Neuron (in vitro differentiated cells): ENCODE results near the gene ARHGAP24.
"Not testable (repeated sequence)": the region's sequence is repeated elsewhere in the genome, so short reads cannot be mapped to it uniquely, and the experiment has no call there.

Experiments
- H2AFZ ChIP-seq: one replicate; pipeline ENCODE4 v1.6.1; 2013; ENCODE audit warnings: low read depth, mild to moderate bottlenecking, inconsistent platforms, low read length, moderate library complexity
- H3K27me3 ChIP-seq: one replicate; pipeline ENCODE4 v1.6.1; 2013; ENCODE audit warnings: low read length; ENCODE audit not compliant: insufficient read depth
- H3K36me3 ChIP-seq: one replicate; pipeline ENCODE4 v1.6.1; 2013; ENCODE audit warnings: low read length; ENCODE audit not compliant: insufficient read depth
- H3K4me1 ChIP-seq: one replicate; pipeline ENCODE4 v1.6.1; 2013; ENCODE audit warnings: low read length; ENCODE audit not compliant: insufficient read depth
- H3K4me3 ChIP-seq: 2 replicates; pipeline ENCODE4 v1.5.1; 2013; ENCODE audit warnings: mild to moderate bottlenecking, low read length, moderate library complexity
- H3K9me3 ChIP-seq: one replicate; pipeline ENCODE4 v1.6.1; 2013; ENCODE audit warnings: low read length

ARHGAP24 gene

GRCh38 chr4:85961887-85962286 is 486.9 kb downstream of the ARHGAP24 start:
- Histone ChIP-seq H3K4me1 (no peaks in the 10 kb centered on the region), H3K36me3 (no peaks in the 10 kb centered on the region), H2AFZ (no peak overlapping the region), H3K27me3 (no peaks in the 10 kb centered on the region), H3K9me3 (no peaks in the 10 kb centered on the region), H3K4me3 (no peak overlapping the region)

DNA sequence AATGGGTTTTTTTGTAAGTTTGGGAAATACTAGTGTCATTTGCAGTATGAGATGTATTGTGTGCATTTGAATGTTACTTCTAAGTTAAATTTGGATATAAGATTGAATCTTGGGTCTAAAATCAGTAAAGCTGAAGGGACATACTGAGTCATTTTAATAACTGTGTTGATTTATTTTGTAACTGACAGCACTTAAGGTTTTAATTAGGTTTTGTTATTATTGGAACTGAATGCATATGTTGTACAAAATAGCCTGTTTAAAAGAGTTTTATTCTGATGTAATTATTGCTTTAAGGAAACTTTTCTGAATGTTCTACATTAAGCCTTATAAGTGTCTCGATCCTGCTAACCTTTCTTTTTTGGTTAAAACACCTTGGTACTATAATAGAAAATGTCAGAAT is 488.3 kb downstream of the ARHGAP24 start:
- Histone ChIP-seq H3K9me3 (no peaks in the 10 kb centered on the region), H3K4me1 (no peaks in the 10 kb centered on the region), H2AFZ (no peak overlapping the region), H3K4me3 (no peak overlapping the region), H3K36me3 (no peaks in the 10 kb centered on the region), H3K27me3 (no peaks in the 10 kb centered on the region)

- Histone ChIP-seq H3K27me3 (no peaks in the 10 kb centered on the region), H3K4me3 (no peak overlapping the region), H3K4me1 (no peaks in the 10 kb centered on the region), H3K9me3 (no peaks in the 10 kb centered on the region), H2AFZ (no peak overlapping the region), H3K36me3 (no peaks in the 10 kb centered on the region)
These were observed 489.3 kb downstream of the ARHGAP24 start for GRCh38 chr4:85964298-85964697.

- not testable (repeated sequence) for H3K27me3 ChIP-seq, H3K36me3 ChIP-seq, H3K4me3 ChIP-seq, H3K4me1 ChIP-seq, H2AFZ ChIP-seq, H3K9me3 ChIP-seq
These were observed 490.1 kb downstream of the ARHGAP24 start for GRCh38 chr4:85965017-85965416.

- no peak overlapping the region for H3K4me3 ChIP-seq
- no peak overlapping the region for H2AFZ ChIP-seq
- H3K9me3 ChIP-seq: no peaks in the 10 kb centered on the region
These were observed 490.6 kb downstream of the ARHGAP24 start for GRCh38 chr4:85965529-85965928.

GRCh38 chr4:85966373-85966772 is 491.4 kb downstream of the ARHGAP24 start:
- no peaks in the 10 kb centered on the region for H3K9me3 ChIP-seq
- H3K4me3 ChIP-seq: no peak overlapping the region
- H3K4me1 ChIP-seq: no peaks in the 10 kb centered on the region
- H3K27me3 ChIP-seq: no peaks in the 10 kb centered on the region
- H3K36me3 ChIP-seq: no peaks in the 10 kb centered on the region
- H2AFZ ChIP-seq: no peak overlapping the region

More at GRCh38 chr4:85965529-85965928, 490.6 kb downstream of the ARHGAP24 start:
- H3K27me3 ChIP-seq: no peaks in the 10 kb centered on the region
- H3K36me3 ChIP-seq: no peaks in the 10 kb centered on the region
- no peaks in the 10 kb centered on the region for H3K4me1 ChIP-seq

DNA sequence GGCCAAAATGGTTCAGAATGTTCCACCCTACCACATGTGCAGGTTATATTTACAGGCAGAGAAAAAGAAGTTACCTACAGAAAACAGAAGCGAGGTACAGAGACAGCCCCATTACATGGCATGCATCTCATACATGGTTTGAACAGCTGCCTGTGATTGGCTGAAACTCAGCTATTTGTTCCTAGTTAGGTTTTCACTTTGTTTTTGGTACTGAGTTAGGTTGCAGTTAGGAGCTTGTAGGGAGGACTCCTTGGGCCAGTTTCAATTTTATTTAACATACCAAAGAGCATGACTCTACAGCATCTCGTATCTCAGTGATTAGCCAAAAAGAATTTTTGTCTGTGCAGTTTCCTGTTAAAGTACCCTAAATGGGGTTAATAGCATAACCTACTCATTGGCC is 492.9 kb downstream of the ARHGAP24 start:
- no peaks in the 10 kb centered on the region for H3K9me3 ChIP-seq
- H3K27me3 ChIP-seq: no peaks in the 10 kb centered on the region
- no peak overlapping the region for H3K4me3 ChIP-seq
- no peak overlapping the region for H2AFZ ChIP-seq
- no peaks in the 10 kb centered on the region for H3K36me3 ChIP-seq
- H3K4me1 ChIP-seq: no peaks in the 10 kb centered on the region

DNA sequence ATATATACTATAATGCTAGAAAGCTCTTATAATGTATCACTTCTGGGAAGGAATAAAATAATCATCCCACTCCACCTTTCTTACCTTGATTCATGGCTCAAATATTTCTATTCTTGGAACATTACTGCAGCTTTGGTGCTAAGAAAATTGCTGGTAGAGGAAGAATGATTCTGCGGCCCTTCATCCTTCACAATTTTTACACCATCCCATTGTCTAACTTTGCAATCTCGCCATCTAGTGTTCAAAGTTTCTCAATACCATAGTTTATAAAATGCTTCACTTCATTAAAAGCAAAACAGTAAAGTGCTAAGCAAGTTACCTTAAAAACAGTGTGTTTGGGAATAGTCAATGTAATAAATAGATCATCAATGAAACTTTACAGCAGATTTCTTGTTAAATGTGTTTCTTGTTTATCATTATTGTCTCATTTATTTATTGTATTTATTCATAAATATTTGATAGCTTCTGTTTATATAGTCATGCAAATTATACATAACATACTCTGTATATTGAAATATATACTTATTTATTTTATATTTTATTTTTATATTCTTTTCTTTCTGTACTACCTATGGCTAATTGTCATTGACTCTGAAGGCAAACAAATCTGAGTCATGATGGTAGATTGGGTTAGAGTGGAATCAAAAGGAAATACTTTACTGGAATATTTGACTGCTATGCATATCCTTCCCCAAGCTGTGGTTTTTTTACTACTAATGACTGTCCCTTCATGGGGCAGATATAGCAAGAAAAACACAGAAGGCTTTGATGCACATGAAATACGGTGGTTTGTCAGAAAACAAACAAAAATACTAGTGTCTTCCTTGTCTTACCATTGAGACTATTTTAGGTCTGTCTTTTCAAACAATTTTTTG is 494.2 kb downstream of the ARHGAP24 start:
- no peak overlapping the region for H2AFZ ChIP-seq
- no peaks in the 10 kb centered on the region for H3K4me1 ChIP-seq
- H3K9me3 ChIP-seq: no peaks in the 10 kb centered on the region
- H3K4me3 ChIP-seq: no peak overlapping the region
- no peaks in the 10 kb centered on the region for H3K27me3 ChIP-seq
- H3K36me3 ChIP-seq: no peaks in the 10 kb centered on the region

DNA sequence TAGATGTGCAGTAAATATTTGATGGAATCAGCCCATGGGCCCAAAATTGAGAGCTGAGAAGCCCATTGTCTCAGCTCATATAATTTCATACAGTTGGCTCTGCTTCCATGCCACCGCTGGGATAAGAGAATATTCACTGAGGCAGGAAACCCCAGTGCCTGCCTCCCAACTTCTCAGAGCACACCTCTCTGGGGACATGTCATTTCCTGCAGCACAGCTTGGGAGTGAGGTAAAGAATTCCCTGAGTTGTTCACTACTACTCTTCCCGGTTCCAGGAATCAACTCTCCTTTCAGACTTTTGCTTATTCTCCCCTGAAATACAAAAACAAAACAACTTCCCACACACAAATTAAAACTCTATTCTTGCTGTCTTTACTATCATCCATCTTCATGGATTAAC is 495.6 kb downstream of the ARHGAP24 start:
- H3K4me1 ChIP-seq: no peaks in the 10 kb centered on the region
- no peaks in the 10 kb centered on the region for H3K36me3 ChIP-seq
- no peaks in the 10 kb centered on the region for H3K9me3 ChIP-seq
- H3K27me3 ChIP-seq: no peaks in the 10 kb centered on the region
- no peak overlapping the region for H3K4me3 ChIP-seq
- no peak overlapping the region for H2AFZ ChIP-seq

GRCh38 chr4:85979276-85979675 is 504.3 kb downstream of the ARHGAP24 start:
- Histone ChIP-seq H3K9me3 (no peaks in the 10 kb centered on the region), H3K4me1 (no peaks in the 10 kb centered on the region), H3K36me3 (no peaks in the 10 kb centered on the region), H3K27me3 (no peaks in the 10 kb centered on the region), H2AFZ (no peak overlapping the region), H3K4me3 (no peak overlapping the region)

- Histone ChIP-seq H3K4me1 (no peaks in the 10 kb centered on the region), H3K27me3 (no peaks in the 10 kb centered on the region), H2AFZ (no peak overlapping the region), H3K9me3 (no peaks in the 10 kb centered on the region), H3K4me3 (no peak overlapping the region), H3K36me3 (no peaks in the 10 kb centered on the region)
These were observed 511.3 kb downstream of the ARHGAP24 start for GRCh38 chr4:85986266-85986665.

- no peaks in the 10 kb centered on the region for H3K36me3 ChIP-seq
- no peaks in the 10 kb centered on the region for H3K9me3 ChIP-seq
- no peaks in the 10 kb centered on the region for H3K4me1 ChIP-seq
- no peak overlapping the region for H2AFZ ChIP-seq
- no peak overlapping the region for H3K4me3 ChIP-seq
- no peaks in the 10 kb centered on the region for H3K27me3 ChIP-seq
These were observed 518.7 kb downstream of the ARHGAP24 start for GRCh38 chr4:85993641-85994040.

DNA sequence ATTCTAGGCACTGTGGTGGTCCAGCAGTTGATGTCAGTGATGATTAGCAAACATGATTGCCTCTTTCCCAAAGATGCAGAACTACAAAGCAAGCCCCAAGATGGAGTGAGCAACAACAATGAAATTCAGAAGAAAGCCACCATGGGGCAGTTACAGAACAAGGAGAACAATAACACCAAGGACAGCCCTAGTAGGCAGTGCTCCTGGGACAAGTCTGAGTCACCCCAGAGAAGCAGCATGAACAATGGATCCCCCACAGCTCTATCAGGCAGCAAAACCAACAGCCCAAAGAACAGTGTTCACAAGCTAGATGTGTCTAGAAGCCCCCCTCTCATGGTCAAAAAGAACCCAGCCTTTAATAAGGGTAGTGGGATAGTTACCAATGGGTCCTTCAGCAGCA is 519.6 kb downstream of the ARHGAP24 start:
- Histone ChIP-seq H3K9me3 (no peaks in the 10 kb centered on the region), H3K4me1 (no peaks in the 10 kb centered on the region), H2AFZ (no peak overlapping the region), H3K36me3 (no peaks in the 10 kb centered on the region), H3K4me3 (no peak overlapping the region), H3K27me3 (no peaks in the 10 kb centered on the region)

- Histone ChIP-seq H2AFZ (no peak overlapping the region), H3K4me1 (no peaks in the 10 kb centered on the region), H3K4me3 (no peak overlapping the region), H3K27me3 (no peaks in the 10 kb centered on the region), H3K9me3 (no peaks in the 10 kb centered on the region), H3K36me3 (no peaks in the 10 kb centered on the region)
These were observed 520.4 kb downstream of the ARHGAP24 start for GRCh38 chr4:85995361-85995760.
